ENCODE results near the gene UBA7.
A peak's percentile ranks its signal among the peaks of the same experiment; 100 is the strongest.

Gene UBA7

GRCh38 chr3:49790626-49791411 lies 22.9 kb downstream of the UBA7 start:
- Histone ChIP-seq H3K27ac (no peak overlapping the region), H3K36me3 (no peaks in the 10 kb centered on the region), H3K9me3 (no peaks in the 10 kb centered on the region), H3K4me1 (peaks cover 0 to 8% (median 5%) of the 10 kb centered on the region in 4 donors), H3K4me3 (no peak overlapping the region), H3K27me3 (no peaks in the 10 kb centered on the region)
- DNase-seq, result peak in 1 of 2 donors; percentile 37
- intact Hi-C loops (cut with DNase I; ENCODE audit: low total_unique reads), result no loop called here
- no peak for TF ChIP-seq CTCF (IDR thresholded peaks at IDR 0.05)

GRCh38 chr3:49788056-49788455 lies 25.7 kb downstream of the UBA7 start:
- no peaks in the 10 kb centered on the region for H3K9me3 ChIP-seq
- H3K4me1 ChIP-seq, result peaks cover 0 to 32% (median 22%) of the 10 kb centered on the region in 4 donors
- H3K27ac ChIP-seq, result no peak overlapping the region
- intact Hi-C loops (cut with DNase I; ENCODE audit: low total_unique reads), result loop anchor here (10.0 kb wide), 1 partner anchor 63 kb away; the partner anchor contains the start of gene GMPPB
- TF ChIP-seq CTCF (IDR thresholded peaks at IDR 0.05), result no peak
- no peak for DNase-seq
- H3K4me3 ChIP-seq, result no peak overlapping the region
- no peaks in the 10 kb centered on the region for H3K27me3 ChIP-seq
- peaks cover 0 to 4% (median 4%) of the 10 kb centered on the region in 3 donors for H3K36me3 ChIP-seq

- DNase-seq, result no peak
- intact Hi-C loops (cut with DNase I; ENCODE audit: low total_unique reads), result loop anchor here (10.0 kb wide), 1 partner anchor 63 kb away; the partner anchor contains the start of gene GMPPB
- Histone ChIP-seq H3K4me1 (peaks cover 0 to 37% (median 23%) of the 10 kb centered on the region in 4 donors), H3K27me3 (no peaks in the 10 kb centered on the region), H3K27ac (peak overlapping the region; percentile 94 to 99), H3K9me3 (no peaks in the 10 kb centered on the region), H3K36me3 (peaks cover 0 to 8% (median 6%) of the 10 kb centered on the region in 3 donors), H3K4me3 (no peak overlapping the region)
- no peak for TF ChIP-seq CTCF (IDR thresholded peaks at IDR 0.05)
These were observed 26.2 kb downstream of the UBA7 start for GRCh38 chr3:49787536-49787935.

GRCh38 chr3:49787182-49787464 lies 26.6 kb downstream of the UBA7 start:
- H3K4me1 ChIP-seq, result peaks cover 0 to 41% (median 25%) of the 10 kb centered on the region in 4 donors
- no peak for TF ChIP-seq CTCF (IDR thresholded peaks at IDR 0.05)
- H3K9me3 ChIP-seq, result no peaks in the 10 kb centered on the region
- DNase-seq, result no peak
- intact Hi-C loops (cut with DNase I; ENCODE audit: low total_unique reads), result loop anchor here (10.0 kb wide), 1 partner anchor 62 kb away; the partner anchor contains the start of gene GMPPB
- peak overlapping the region; percentile 94 to 99 for H3K27ac ChIP-seq
- peaks cover 0 to 12% (median 6%) of the 10 kb centered on the region in 3 donors for H3K36me3 ChIP-seq
- H3K4me3 ChIP-seq, result peak overlapping the region; percentile 80 to 97
- no peaks in the 10 kb centered on the region for H3K27me3 ChIP-seq

GRCh38 chr3:49786357-49787181 lies 27.2 kb downstream of the UBA7 start, which contains the start of gene IP6K1:
TSS of gene IP6K1 (minus strand) at chr3:49786542. CDS start at chr3:49748040, 38,502 bp downstream.
- Histone ChIP-seq H3K27ac (peak within 1 kb of the TSS; percentile 94 to 99), H3K36me3 (peaks cover under 1 to 18% (median 10%) of the 10 kb centered on the region in 3 donors)
- intact Hi-C loops (cut with DNase I; ENCODE audit: low total_unique reads), result loop anchor here (10.0 kb wide), 1 partner anchor 62 kb away; the partner anchor contains the start of gene GMPPB

More at GRCh38 chr3:49786357-49787181, 27.2 kb downstream of the UBA7 start, which contains the start of gene IP6K1:
- TF ChIP-seq CTCF (IDR thresholded peaks at IDR 0.05), result peak in 1 of 2 experiments; percentile 27
- Histone ChIP-seq H3K4me3 (peak within 1 kb of the TSS; percentile 80 to 97), H3K4me1 (peaks cover 0 to 46% (median 28%) of the 10 kb centered on the region in 4 donors), H3K27me3 (no peaks in the 10 kb centered on the region), H3K9me3 (no peaks in the 10 kb centered on the region)
- peak; percentile 100 for DNase-seq
